Activated T-cell treated with anti-CD3 and anti-CD28 coated beads, Interleukin-2, amount 50 U/mL, for 1 hour (primary cell): ENCODE data around the gene RRM2.
A peak's percentile ranks its signal among the peaks of the same experiment; 100 is the strongest.
"Not testable (repeated sequence)": the region's sequence is repeated elsewhere in the genome, so short reads cannot be mapped to it uniquely, and the experiment has no call there.

ENCODE experiments used
- DNase-seq: peaks from one replicate; pipeline ENCODE4 v3.0.0-alpha.2; 2020

The RRM2 gene

DNA sequence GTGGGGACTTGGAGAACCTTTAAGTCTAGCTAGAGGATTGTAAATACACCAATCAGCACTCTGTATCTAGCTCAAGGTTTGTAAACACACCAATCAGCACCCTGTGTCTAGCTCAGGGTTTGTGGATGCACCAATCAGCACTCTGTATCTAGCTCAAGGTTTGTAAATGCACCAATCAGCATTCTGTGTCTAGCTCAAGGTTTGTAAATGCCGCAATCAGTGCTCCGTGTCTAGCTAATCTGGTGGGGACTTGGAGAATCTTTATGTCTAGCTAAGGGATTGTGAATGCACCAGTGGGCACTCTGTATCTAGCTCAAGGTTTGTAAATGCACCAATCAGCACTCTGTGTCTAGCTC is 30.7 kb upstream of the RRM2 start:
- not testable (repeated sequence) for DNase-seq

GRCh38 chr2:10094271-10094814 is 28.2 kb upstream of the RRM2 start:
- DNase-seq, result no peak

GRCh38 chr2:10095175-10095574 is 27.4 kb upstream of the RRM2 start:
- no peak for DNase-seq

- no peak for DNase-seq
These were observed 25.9 kb upstream of the RRM2 start for GRCh38 chr2:10096641-10097040.

GRCh38 chr2:10097352-10098148 is 25.0 kb upstream of the RRM2 start:
- peak; percentile 48 for DNase-seq

DNA sequence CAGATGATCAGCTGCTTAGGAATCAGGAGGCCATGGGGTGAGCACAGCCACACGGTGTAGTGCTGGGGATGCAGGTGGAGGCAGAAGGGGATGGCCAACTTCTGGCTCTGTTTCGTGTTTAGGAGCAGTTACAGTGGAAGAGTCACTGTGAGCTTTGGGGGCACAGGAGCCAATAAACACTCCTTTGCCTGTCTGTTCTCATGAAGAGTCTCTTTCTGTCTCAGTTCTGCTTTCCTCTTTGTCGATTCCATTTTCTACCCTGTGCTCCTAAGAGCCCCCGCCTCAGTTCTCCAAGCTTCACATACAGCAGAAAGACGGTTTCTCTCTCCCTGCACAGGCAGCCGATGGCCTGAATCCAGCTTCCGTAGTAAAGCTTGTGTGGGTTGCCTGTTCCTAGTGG is 21.0 kb upstream of the RRM2 start:
- no peak for DNase-seq

DNA sequence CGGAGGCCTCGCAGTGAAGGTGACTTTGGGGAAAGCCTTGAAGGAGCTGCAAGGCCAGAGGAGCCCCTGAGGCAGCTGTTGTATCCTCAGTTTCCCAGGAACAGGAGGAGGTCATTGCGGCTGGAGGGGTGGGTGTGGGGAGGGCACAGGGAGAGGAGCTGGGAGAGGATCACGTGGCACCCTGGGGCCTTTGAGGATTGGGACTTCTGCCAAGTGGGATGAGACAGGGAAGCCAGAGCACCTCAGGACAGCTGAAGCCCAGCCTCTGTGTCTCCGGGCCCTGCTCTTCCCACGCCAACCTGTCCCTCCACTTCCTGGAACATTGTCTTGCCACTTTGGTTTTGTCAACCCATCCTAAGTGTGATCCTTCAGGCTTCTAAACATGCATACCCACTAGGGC is 19.4 kb upstream of the RRM2 start:
- DNase-seq, result no peak

DNA sequence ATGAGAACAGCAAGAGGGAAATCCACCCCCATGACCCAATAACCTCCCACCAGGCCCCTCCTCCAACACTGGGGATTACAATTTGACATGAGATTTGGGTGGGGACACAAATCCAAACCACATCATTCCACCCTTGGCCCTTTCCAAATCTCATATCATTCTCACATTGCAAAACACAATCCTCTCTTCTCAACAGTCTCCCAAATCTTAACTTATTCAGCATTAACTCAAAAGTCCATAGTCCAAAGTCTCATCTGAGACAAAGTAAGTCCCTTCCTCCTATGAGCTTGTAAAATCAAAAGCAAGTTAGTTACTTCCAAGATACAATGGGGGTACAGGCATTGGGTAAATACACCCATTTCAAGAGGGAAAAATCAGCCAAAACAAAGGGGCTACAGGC is 17.6 kb upstream of the RRM2 start:
- not testable (repeated sequence) for DNase-seq

DNA sequence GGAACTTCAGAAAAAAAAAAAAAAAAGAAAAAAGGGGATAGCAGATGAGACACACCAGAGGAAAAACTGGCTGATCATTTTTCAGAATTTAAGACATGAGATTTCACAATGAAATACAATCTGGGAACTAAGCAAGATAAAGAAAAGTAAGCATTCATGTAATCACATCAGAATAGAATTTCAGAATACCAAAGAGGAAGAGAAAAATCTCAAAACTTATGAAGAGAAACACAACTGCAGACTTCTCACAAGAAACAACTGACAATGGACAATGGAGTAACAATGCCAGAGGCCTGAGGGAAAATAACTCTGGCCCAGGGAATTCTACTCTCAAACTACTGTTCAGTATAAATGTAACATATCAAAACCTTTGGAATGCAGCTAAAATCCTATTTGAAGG is 13.2 kb upstream of the RRM2 start:
- DNase-seq, result no peak

- DNase-seq, result no peak
These were observed 3.6 kb upstream of the RRM2 start for GRCh38 chr2:10119027-10119325.

DNA sequence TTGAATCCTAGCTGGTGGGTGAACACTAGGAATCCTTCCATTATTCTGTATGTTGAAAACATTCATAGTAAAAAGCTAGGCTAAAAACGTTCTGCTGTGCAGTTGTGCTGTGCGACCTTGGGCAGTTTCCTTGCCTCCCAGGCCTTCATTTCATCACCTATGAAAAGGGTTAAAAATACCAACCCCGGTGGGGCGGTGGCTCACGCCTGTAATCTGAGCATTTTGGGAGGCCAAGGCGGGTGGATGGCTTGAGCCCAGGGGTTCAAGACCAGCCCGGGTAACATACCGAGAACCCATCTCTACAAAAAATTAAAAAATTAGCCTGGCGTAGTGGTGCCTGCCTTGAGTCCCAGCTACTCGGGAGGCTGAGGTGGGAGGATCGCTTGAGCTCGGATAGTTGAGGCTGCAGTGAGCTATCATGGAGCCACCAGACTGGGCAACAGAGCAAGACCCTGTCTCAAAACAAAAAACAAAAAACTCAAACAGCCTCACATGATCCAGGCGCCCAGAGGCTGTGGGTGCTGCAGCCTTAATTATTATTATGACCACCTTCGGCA is 2.9 kb upstream of the RRM2 start:
- no peak for DNase-seq

- DNase-seq, result peak; percentile 90
These were observed 2.2 kb upstream of the RRM2 start for GRCh38 chr2:10120158-10120876.

DNA sequence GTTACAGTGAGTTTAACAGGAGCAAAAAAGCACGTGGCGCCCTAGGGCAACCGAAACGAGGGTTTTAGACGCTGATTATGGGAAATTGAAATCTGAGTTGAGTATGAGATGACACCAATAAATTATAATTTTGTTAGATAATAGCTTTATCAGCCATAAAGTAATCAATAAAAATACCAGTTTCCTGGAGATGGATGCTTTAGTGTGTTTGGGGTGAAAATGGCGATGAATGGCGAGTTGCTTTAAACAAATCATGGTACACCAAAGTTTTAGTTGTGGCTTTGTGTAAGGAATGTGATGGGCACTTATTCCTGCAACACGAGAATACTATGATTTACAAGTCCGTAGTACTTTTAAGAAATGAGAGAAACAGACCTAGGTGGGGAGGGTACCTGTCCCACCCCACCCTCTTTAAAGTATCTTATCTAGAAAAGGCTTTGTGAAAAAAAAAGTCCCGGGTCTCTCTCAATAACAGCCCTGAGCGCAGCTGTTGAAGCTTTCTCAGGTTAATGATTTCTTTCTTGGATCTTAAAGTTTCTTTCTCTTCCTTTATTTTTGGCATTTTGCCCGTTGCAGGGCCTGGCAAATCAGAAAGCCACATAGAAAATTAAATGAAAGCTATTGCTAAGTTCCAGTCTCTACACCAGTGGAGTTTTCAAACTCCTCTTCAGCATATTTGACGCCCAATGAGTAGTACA is 1.5 kb upstream of the RRM2 start:
- DNase-seq, result no peak

GRCh38 chr2:10123281-10123680 is 742 bp downstream of the RRM2 start:
- DNase-seq, result no peak

DNA sequence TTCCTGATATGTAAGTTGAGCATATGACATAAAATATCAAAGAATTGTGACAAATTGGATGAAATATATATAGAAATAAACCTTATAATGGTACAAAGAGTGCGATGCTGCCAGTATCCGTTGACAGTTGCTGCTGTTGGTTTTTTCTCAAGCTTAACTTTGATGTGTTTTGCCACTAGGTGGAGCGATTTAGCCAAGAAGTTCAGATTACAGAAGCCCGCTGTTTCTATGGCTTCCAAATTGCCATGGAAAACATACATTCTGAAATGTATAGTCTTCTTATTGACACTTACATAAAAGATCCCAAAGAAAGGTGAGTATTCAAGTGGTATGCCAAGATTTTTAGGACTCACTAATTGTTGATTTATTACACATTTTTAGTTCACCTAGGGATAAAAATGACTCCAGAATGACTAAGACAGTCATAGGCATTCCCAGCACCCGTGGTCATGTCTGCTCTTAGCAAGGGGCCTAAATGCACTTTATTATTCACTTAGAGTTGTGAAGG is 2.1 kb downstream of the RRM2 start:
- DNase-seq, result no peak

DNA sequence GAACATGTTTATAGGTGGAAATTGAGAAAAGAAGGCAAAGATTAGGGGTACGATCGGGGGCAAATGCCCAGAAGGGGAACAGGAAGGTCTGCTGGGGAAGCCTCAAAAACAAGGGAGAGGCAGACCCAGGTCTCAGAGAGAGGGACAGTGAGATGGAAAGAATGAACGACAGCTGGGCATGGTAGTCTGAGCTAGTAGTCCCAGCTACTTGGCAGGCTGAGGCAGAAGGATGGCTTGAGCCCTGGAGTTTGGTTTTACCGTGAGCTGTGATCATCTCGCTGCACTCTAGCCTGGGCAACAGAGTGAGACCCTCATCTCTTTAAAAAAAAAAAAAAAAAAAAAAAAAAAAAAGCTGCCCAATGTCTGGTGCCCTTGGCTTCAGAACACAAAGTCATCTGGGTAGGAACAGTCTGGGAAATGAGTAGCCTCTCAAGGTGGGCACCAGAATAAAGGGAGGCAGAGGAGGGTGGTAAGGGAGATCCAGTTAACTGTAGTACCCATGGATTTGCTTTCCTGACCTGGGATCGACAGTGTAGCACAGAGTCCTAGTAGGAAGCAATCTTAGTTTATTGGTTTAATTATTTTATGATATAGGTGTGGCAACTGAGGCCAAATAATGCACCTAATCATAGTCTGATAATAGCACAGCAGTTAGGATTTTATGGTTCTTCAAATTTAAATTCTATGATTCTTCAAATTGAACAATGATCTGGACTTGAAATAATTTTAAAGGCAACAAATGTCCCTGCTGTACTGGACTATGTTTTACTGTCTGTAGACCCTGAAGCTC is 3.5 kb downstream of the RRM2 start:
- DNase-seq, result no peak

DNA sequence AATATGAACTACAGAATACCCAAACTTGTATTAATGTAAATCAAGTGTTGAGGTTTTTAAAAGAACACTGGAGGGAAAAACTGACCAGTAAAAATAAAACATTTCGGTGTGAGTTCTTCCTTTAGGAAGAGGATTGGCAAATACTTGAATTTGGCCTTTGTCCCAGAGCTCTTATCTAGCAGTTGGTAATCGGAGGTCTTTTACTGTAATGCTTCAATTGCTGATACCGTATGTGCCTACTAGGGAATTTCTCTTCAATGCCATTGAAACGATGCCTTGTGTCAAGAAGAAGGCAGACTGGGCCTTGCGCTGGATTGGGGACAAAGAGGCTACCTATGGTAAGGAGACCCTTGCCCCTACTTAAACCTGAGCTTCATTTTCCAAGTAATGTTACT is 4.1 kb downstream of the RRM2 start:
- no peak for DNase-seq

- no peak for DNase-seq
These were observed 5.9 kb downstream of the RRM2 start for GRCh38 chr2:10128420-10128819.

DNA sequence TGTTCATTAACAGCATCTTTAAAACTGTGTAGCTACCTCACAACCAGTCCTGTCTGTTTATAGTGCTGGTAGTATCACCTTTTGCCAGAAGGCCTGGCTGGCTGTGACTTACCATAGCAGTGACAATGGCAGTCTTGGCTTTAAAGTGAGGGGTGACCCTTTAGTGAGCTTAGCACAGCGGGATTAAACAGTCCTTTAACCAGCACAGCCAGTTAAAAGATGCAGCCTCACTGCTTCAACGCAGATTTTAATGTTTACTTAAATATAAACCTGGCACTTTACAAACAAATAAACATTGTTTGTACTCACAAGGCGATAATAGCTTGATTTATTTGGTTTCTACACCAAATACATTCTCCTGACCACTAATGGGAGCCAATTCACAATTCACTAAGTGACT is 7.0 kb downstream of the RRM2 start:
- no peak for DNase-seq

- DNase-seq, result no peak
These were observed 9.6 kb downstream of the RRM2 start for GRCh38 chr2:10132043-10132575.

DNA sequence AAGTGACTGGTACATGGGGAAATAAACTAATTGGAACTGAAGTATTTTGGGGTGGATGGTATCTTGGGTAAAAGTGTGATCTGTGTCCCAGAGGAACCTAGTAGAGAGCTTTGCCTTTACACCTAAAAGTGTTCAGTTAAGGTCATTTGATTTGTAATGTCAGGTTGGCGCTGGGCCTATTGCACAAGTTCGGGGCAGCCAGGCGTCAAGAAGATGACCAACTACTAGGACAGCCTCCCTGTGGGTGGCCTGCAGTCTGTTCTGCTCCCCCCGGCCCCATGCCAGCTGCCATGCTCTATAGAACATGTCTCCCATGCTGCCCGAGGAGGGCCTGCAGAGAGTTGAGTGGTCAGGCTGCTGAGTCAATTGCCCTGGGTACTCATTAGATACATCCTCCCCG is 10.1 kb downstream of the RRM2 start:
- no peak for DNase-seq

GRCh38 chr2:10132996-10133647 is 10.6 kb downstream of the RRM2 start:
- DNase-seq, result no peak
